IPS DF 6.9 (cell line): ENCODE measurements around the gene AP4M1.
"Not testable (repeated sequence)": the region's sequence is repeated elsewhere in the genome, so short reads cannot be mapped to it uniquely, and the experiment has no call there.

ENCODE experiments used
- DNase-seq: peaks from one replicate; pipeline ENCODE4 v3.0.0-alpha.2; 2013; ENCODE audit warnings: low read depth, low spot score
- H3K27ac ChIP-seq: one replicate; pipeline ENCODE4 v1.5.1; 2013; ENCODE audit warnings: low read length, control low read depth
- H3K27me3 ChIP-seq: 2 replicates; pipeline ENCODE4 v1.6.1; 2013; ENCODE audit warnings: mild to moderate bottlenecking, low read length; ENCODE audit not compliant: control insufficient read depth, insufficient read depth
- H3K36me3 ChIP-seq: 2 replicates; pipeline ENCODE4 v1.6.1; 2013; ENCODE audit warnings: low read length; ENCODE audit not compliant: control insufficient read depth, insufficient read depth
- H3K4me1 ChIP-seq: 2 replicates; pipeline ENCODE4 v1.6.1; 2013; ENCODE audit warnings: low read length; ENCODE audit not compliant: control insufficient read depth, insufficient read depth
- H3K4me3 ChIP-seq: 2 replicates; pipeline ENCODE4 v1.5.1; 2013; ENCODE audit warnings: mild to moderate bottlenecking, low read length
- H3K9me3 ChIP-seq: 2 replicates; pipeline ENCODE4 v1.6.1; 2013; ENCODE audit warnings: low read length, inconsistent platforms; ENCODE audit not compliant: control insufficient read depth, insufficient read depth
- WGBS: extraction: QIAGEN DNeasy Blood & Tissue Kit; methylation state at CpG from one replicate; pipeline ENCODE4 v1.1.7; 2013; ENCODE audit warnings: mixed read lengths, missing lambda C conversion rate; ENCODE audit not compliant: insufficient read length, insufficient coverage; 5-methylcytosine and 5-hydroxymethylcytosine counted together

Gene AP4M1

DNA sequence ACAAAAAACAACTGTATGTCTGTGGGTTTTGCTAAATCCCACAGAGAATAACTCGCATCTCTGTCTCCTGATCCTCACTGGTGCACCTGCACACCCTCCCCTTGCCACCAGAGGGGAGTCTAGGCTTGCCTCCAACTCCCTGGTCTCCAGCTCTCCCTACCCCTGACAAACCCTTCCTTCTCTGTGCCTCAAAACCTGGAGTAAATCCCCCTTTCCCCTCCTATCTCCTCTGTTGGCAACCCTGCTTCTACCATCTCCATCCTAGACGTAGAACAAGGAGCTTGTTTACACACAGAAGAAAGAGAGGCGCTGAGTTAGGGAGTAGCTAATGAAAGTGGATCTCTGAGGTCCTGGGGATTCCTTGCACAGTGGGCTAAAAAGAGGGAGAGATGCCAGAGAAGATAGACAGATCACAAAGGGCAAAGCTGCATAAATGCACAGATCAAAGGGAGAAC is 31.3 kb downstream of the AP4M1 start:
- no CpG with 5 or more reads among the region's 3 CpGs for WGBS
- no peak for DNase-seq
- Histone ChIP-seq H3K27ac (no peak overlapping the region), H3K4me3 (no peak overlapping the region), H3K36me3 (no peaks in the 10 kb centered on the region), H3K9me3 (no peaks in the 10 kb centered on the region), H3K4me1 (no peaks in the 10 kb centered on the region), H3K27me3 (no peaks in the 10 kb centered on the region)

DNA sequence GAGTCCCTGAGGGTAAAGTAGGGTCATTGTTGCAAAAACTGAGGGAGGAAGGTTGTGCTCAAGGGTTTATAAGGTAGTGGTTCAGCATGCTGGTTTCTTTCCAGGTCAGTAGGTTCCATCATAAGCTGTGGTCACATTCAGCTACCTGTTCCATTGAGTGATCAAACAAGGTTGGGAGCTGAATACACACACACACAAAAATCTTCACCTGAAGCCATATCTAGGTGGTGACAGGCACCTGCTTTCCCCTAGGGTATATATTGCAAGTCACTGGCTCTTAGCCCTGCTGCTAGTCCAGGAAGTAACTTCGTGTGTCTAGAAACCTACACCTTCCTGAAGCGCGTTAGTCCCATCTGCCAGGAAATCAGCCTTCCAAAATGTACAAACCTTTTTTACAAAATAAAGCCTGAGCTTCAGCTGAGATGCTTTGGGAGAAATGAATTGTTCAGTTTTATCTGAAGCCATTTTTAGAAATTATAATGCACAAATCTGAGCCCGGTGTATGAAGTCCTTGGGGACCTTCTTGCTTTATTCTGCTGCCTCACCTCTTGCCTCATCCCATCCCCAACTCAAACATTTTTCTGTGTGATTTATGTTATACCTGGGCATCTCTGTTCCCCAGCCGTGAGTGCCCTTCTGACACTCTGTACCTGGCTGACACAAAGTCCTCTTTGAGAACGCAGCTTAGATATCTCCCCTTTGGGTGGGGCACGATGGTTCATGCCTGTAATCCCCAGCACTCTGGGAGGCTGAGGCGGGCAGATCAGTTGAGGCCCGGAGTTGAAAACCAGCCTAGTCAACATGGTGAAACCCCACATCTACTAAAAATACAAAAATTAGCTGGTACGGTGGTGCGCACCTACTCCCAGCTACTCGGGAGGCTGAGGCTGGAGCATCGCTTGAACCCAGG is 36.7 kb downstream of the AP4M1 start:
- Histone ChIP-seq H3K27me3 (no peaks in the 10 kb centered on the region), H3K4me3 (no peak overlapping the region), H3K9me3 (no peaks in the 10 kb centered on the region), H3K4me1 (no peaks in the 10 kb centered on the region), H3K36me3 (no peaks in the 10 kb centered on the region), H3K27ac (no peak overlapping the region)
- no peak for DNase-seq
- WGBS, result no CpG with 5 or more reads among the region's 13 CpGs

DNA sequence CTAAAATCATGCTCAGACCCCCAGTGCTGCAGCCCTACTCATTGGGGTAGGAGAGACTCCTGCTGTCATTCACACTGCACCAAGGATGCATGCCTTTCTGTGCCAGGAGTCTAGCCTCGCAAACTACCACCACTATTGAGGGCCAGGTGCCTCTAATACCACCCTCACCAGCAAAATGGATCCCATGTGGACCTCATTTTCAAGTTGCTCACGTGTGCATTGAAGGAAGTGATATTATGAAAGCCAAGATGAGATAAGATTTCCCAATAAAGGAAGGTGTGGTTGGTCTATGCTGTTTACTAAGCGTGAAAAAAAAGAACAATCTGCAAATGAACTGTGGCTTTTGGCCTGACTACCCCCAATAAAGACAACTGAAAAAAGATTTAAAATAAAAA is 40.1 kb downstream of the AP4M1 start:
- no peaks in the 10 kb centered on the region for H3K36me3 ChIP-seq
- no peaks in the 10 kb centered on the region for H3K27me3 ChIP-seq
- no peaks in the 10 kb centered on the region for H3K9me3 ChIP-seq
- H3K4me1 ChIP-seq, result no peaks in the 10 kb centered on the region
- no CpG with 5 or more reads among the region's 3 CpGs for WGBS
- no peak overlapping the region for H3K27ac ChIP-seq
- no peak for DNase-seq
- no peak overlapping the region for H3K4me3 ChIP-seq

DNA sequence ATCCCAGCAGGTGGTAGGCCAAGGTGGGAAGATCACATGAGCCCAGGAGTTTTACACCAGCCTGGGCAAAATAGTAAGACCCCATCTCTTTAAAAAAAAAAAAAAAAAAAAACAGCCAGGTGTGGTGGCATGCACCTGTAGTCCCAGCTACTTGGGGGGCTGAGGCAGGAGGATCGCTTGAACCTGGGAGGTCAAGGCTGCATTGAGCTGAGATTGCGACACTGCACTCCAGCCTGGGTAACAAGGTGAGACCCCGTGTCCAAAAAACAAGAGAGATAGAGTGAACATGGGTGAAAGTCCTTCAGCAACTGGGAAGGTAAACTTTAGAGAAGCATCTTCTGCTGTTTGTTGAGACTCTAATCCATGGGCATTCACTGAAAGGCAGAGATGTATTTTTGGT is 41.0 kb downstream of the AP4M1 start:
- Histone ChIP-seq H3K4me1 (no peaks in the 10 kb centered on the region), H3K4me3 (no peak overlapping the region), H3K27ac (no peak overlapping the region), H3K36me3 (no peaks in the 10 kb centered on the region), H3K9me3 (no peaks in the 10 kb centered on the region), H3K27me3 (no peaks in the 10 kb centered on the region)
- no CpG with 5 or more reads among the region's 3 CpGs for WGBS
- DNase-seq, result no peak

DNA sequence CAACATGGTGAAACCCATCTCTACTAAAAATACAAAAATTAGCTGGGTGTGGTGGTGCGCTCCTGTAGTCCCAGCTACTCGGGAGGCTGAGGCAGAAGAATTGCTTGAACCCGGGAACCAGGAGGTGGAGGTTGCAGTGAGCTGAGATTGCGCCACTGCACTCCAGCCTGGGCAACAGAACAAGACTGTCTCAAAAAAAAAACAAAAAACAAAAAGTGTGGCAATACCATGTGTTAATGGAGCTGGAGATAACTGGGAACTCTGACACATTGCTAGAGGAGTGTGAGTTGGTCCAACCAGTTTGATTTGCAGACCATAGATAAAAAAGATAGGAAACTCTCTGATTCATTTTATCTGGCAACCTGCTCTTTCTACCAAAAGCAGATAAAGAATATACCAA is 44.9 kb downstream of the AP4M1 start:
- not testable (repeated sequence) for H3K9me3 ChIP-seq, H3K27me3 ChIP-seq, DNase-seq, H3K4me1 ChIP-seq, H3K27ac ChIP-seq, H3K36me3 ChIP-seq, H3K4me3 ChIP-seq
- WGBS, result no CpG with 5 or more reads among the region's 4 CpGs

DNA sequence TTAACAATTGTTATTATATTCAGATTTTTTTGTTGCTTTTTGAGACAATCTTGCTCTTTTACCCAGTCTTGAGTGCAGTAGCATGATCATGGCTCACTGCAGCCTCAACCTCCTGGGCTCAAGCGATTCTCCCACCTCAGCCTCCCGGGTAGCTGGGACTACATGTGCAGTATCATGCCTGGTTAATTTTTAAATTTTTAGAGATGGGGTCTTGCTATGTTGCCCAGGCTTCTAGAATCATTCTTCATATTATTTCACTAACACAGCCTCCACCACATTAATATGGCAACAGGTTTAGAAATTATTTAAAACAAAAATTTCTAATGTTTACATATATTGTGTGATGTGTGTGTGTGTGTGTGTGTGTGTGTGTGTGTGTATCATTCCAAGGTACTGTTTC is 45.8 kb downstream of the AP4M1 start:
- Histone ChIP-seq H3K9me3 (no peaks in the 10 kb centered on the region), H3K27me3 (no peaks in the 10 kb centered on the region), H3K4me3 (no peak overlapping the region), H3K4me1 (no peaks in the 10 kb centered on the region), H3K27ac (no peak overlapping the region), H3K36me3 (no peaks in the 10 kb centered on the region)
- WGBS, result no CpG with 5 or more reads among the region's 2 CpGs
- no peak for DNase-seq

DNA sequence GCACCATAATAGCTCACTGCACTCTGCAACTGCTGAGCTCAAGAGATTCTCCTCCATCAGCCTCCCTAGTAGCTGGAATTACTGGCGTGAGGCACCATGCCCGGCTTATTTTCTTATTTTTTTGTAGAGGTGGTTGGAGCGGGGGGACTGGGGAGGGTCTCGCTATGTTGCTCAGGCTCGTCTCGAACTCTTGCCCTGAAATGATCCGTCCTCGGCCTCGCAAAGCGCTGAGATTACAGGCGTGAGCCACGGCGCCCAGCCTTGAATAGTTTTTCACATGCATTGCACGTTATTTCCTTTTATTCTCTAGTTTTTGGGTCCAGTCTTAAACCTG is 46.7 kb downstream of the AP4M1 start:
- H3K4me3 ChIP-seq, result peak overlapping the region; percentile 6; the same call in 1 of the 2 replicates
- H3K27me3 ChIP-seq, result no peaks in the 10 kb centered on the region
- WGBS, result no CpG with 5 or more reads among the region's 14 CpGs
- H3K36me3 ChIP-seq, result 0 out of 2 replicates have a peak, but pooled peaks cover under 1% of the 10 kb centered on the region
- no peaks in the 10 kb centered on the region for H3K9me3 ChIP-seq
- no peak overlapping the region for H3K27ac ChIP-seq
- H3K4me1 ChIP-seq, result no peaks in the 10 kb centered on the region
- DNase-seq, result no peak

DNA sequence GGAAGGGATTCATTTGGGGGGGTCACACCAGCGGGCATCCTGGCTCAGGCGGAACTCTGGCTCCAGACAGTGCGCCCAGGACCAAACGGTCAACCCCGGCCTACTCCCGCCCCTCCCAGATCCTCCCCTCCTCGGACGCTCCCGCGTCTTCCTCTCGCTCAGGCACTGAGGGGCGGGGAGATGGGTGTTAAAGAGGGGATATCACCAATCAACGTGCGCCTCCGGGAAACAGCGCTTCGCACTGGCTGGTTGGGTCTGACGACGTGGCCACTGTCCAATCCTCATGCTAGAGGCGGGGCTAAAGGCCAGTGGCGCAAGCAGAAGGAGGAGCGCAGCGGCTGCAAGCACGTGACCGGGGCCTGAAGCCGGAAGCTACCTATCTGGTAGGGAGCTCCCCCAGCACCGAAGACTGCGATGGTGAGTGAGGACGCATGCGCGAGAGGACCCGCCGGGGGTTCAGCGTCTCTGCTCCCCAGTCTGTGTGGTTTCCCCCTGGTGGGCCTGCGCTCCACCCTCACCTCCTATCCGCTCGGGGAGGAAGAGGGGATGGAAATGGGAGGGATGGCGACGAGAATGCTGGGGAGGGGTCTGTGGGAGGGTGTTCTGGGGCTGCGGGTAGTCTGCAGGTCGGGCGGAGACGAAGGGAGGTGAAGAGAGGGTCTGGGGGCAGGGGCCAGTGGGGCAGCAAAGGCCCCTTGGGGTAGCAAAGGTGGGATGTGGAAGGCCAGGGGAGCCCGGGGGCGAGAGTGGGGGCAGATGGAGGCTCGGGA is 47.3 kb downstream of the AP4M1 start, which contains the start of gene LAMTOR4:
LAMTOR4 (plus strand) TSS at position 360 of the 770 bp plus-strand sequence; CDS start at position 415, 55 bp downstream.
- DNase-seq, result peak; percentile 98
- Histone ChIP-seq H3K4me1 (no peaks in the 10 kb centered on the region), H3K27ac (no peak within 1 kb of the TSS), H3K36me3 (0 out of 2 replicates have a peak, but pooled peaks cover 3% of the 10 kb centered on the region), H3K27me3 (no peaks in the 10 kb centered on the region), H3K9me3 (no peaks in the 10 kb centered on the region), H3K4me3 (peak within 1 kb of the TSS; percentile 96)
- WGBS, result no CpG with 5 or more reads among the region's 46 CpGs

DNA sequence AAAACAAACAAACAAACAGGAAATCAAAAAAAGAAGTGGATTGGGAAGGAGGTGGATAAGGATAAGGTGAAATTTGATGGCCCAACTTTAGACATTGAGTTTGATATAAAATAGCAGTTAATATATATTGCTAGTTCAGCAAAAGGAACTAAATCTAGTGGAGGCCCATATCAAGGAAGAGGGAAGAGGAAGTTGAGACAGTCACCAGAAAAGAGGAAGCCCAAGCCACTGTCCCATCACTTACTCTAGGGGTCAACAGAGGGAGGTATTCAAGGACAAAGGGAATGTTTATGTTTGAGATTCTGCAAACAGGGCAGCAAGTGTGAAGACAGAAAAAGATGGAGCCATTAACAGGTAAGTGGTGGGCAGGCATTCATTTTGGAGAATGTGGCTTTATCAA is 51.0 kb downstream of the AP4M1 start:
- DNase-seq, result no peak
- no peak overlapping the region for H3K4me3 ChIP-seq
- H3K4me1 ChIP-seq, result no peaks in the 10 kb centered on the region; the same call in none of the 2 replicates
- H3K36me3 ChIP-seq, result peaks cover 27% of the 10 kb centered on the region
- H3K27me3 ChIP-seq, result no peaks in the 10 kb centered on the region
- H3K27ac ChIP-seq, result no peak overlapping the region
- H3K9me3 ChIP-seq, result no peaks in the 10 kb centered on the region

DNA sequence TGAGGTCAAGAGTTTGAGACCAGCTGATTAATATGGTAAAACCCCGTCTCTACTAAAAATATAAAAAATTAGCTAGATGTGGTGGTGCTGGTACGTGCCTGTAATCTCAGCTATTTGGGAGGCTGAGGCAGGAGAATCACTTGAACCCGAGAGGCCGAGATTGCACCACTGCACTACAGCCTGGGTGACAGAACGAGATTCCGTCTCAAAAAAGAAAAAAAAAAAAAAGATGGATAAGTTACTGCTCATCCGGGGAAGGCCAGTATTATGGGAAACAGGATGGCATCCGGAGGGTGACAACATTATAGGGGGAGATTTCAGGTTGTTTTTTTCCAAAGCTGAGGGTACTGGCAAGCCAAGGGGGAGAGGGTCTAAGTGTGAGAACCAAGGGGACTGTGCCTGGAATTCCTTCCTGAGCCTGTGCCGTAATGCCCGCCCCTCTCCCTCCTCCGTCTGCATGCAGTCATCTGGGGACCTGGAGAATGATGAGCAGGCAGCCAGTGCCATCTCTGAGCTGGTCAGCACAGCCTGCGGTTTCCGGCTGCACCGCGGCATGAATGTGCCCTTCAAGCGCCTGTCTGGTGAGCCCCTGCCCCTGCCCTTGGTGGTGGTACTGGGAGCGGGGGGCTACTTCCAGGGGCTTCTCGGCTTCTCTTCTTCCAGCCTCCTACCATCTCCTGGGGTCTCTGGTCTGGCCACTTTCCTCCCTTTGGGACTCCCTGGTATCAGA is 51.7 kb downstream of the AP4M1 start:
- no peak for DNase-seq
- Histone ChIP-seq H3K4me3 (no peak overlapping the region), H3K4me1 (no peaks in the 10 kb centered on the region; the same call in none of the 2 replicates), H3K36me3 (peaks cover 27% of the 10 kb centered on the region), H3K9me3 (no peaks in the 10 kb centered on the region), H3K27ac (no peak overlapping the region), H3K27me3 (no peaks in the 10 kb centered on the region)
- no CpG with 5 or more reads among the region's 18 CpGs for WGBS
